ENCODE measurements around the gene GPHN. TPM values are rescaled to one million over a fixed set of nuclear protein-coding genes. Genes with fewer than 3 reads are reported as not detected.

Gene GPHN
- total and polyA plus RNA-seq, 2 of the 8 experiments (the other 6 are each of a cell fraction or from before 2014, with no cell fraction given) = 6.0 to 16.0 TPM

- H3K23ac ChIP-seq (ENCODE audit: insufficient read length) = no peak overlapping the region
Observed at GRCh38 chr14:67173719-67174118, 665.8 kb downstream of the GPHN start.

More at GRCh38 chr14:67173719-67174118, 665.8 kb downstream of the GPHN start:
- Histone ChIP-seq H2BK120ac (replicated peaks; ENCODE audit: low read depth, low read length) (no peak overlapping the region), H3K36me3 (ENCODE audit: control insufficient read depth in 2 of 4, insufficient read depth in 4 of 4, low read length in 3 of 4) (no peaks in the 10 kb centered on the region), H2AFZ (ENCODE audit: low read length) (no peak overlapping the region), H4K5ac (ENCODE audit: insufficient read length, low read depth, low read length) (no peak overlapping the region), H2AK5ac (ENCODE audit: low read depth, low read length) (no peak overlapping the region), H3K9ac (replicated peaks in 1 of 4; ENCODE audit: extremely low read depth in 1 of 4, low read depth in 3 of 4, low read length in 3 of 4) (no peak overlapping the region), H3K27me3 (replicated peaks in 1 of 4; ENCODE audit: control insufficient read depth in 3 of 4, extremely low read depth in 1 of 4, insufficient read depth in 3 of 4, low read length in 3 of 4) (no peaks in the 10 kb centered on the region), H3K79me2 (ENCODE audit: control insufficient read depth in 1 of 2, insufficient read depth in 2 of 2, low read length in 2 of 2) (no peaks in the 10 kb centered on the region), H3K14ac (ENCODE audit: insufficient read length) (no peak overlapping the region), H3K18ac (ENCODE audit: extremely low read depth, low read length) (no peak overlapping the region), H3K56ac (replicated peaks; ENCODE audit: insufficient read length, low read depth, low read length) (no peak overlapping the region), H3K4me3 (ENCODE audit: extremely low read depth in 1 of 4, insufficient read depth in 2 of 4, low read depth in 3 of 4, low read length in 4 of 4) (no peak overlapping the region), H2BK5ac (ENCODE audit: low read depth, low read length) (no peak overlapping the region), H4K20me1 (replicated peaks in 1 of 2; ENCODE audit: control insufficient read depth in 1 of 2, insufficient read depth in 2 of 2, low read length in 2 of 2) (no peaks in the 10 kb centered on the region), H2BK20ac (ENCODE audit: low read length) (no peak overlapping the region), H3K4ac (replicated peaks; ENCODE audit: insufficient read length, low read depth, low read length) (no peak overlapping the region), H3K27ac (ENCODE audit: low read depth, low read length) (no peak overlapping the region), H2BK12ac (ENCODE audit: low read depth, low read length) (no peak overlapping the region), H2BK15ac (ENCODE audit: low read length) (no peak overlapping the region), H4K8ac (ENCODE audit: extremely low read depth, insufficient read depth, low read length) (no peak overlapping the region), H3K79me1 (ENCODE audit: low read depth, low read length) (no peaks in the 10 kb centered on the region), H3K4me1 (replicated peaks in 1 of 4; ENCODE audit: control insufficient read depth in 3 of 4, insufficient read depth in 4 of 4, low read length in 3 of 4) (no peaks in the 10 kb centered on the region), H3K4me2 (ENCODE audit: insufficient read depth in 1 of 2, low read depth in 2 of 2, low read length in 2 of 2) (no peak overlapping the region), H3K9me3 (ENCODE audit: insufficient read depth in 2 of 2, low read depth in 1 of 2, low read length in 1 of 2) (0 out of 4 replicates have a peak, but pooled peaks cover 0 to under 1% of the 10 kb centered on the region in 2 experiments), H4K91ac (replicated peaks; ENCODE audit: insufficient read length, low read length) (no peak overlapping the region), H3K23me2 (ENCODE audit: low read depth, low read length) (no peaks in the 10 kb centered on the region)
- DNase-seq (ENCODE audit: low read depth in 1 of 2, low spot score in 2 of 2) (no peak), FAIRE-seq (no peak)
- CTCF ChIA-PET (ENCODE audit: partially characterized antibody) = interaction anchor here (0.7 kb wide), 2 partner anchors 98 to 190 kb away, joined by 3 read pairs; no protein-coding TSS in a partner anchor
- WGBS, 2 experiments (ENCODE audit: extremely low coverage in 1 of 2, insufficient coverage in 1 of 2, insufficient read length in 1 of 2, insufficient replicate concordance in 2 of 2, low coverage in 1 of 2, low lambda C conversion rate in 2 of 2, missing lambda C conversion rate in 1 of 2) = 90% methylated on average over 2 of the region's 2 CpGs; no CpG with 5 or more reads in 1 of the 2 experiments
- TF ChIP-seq EZH2 (IDR thresholded peaks at IDR 0.05; ENCODE audit: low read depth, low read length, severe bottlenecking) = no peak
- TF ChIP-seq POLR2A (IDR thresholded peaks at IDR 0.05; ENCODE audit: control extremely low read depth in 1 of 2, low read depth in 2 of 2, low read length in 2 of 2) = no peak
- TF ChIP-seq HDAC6 (IDR thresholded peaks at IDR 0.05; ENCODE audit: low read depth, low read length) = no peak
- no peak for TF ChIP-seq HDAC2 (IDR thresholded peaks at IDR 0.05; ENCODE audit: borderline replicate concordance in 1 of 2, low read depth in 2 of 2, low read length in 2 of 2)
- no peak for TF ChIP-seq E2F6 (IDR thresholded peaks at IDR 0.05)
- TF ChIP-seq SIRT6 (IDR thresholded peaks at IDR 0.05; ENCODE audit: low read length) = no peak
- no peak for TF ChIP-seq BACH1 (IDR thresholded peaks at IDR 0.05; ENCODE audit: low read length)
- no peak for TF ChIP-seq ZNF274 (IDR thresholded peaks at IDR 0.05; ENCODE audit: borderline replicate concordance, extremely low read depth, low read length)
- no peak for TF ChIP-seq SAP30 (IDR thresholded peaks at IDR 0.05; ENCODE audit: insufficient read depth, insufficient replicate concordance, low read length)
- TF ChIP-seq CBX8 (IDR thresholded peaks at IDR 0.05; ENCODE audit: borderline replicate concordance, low read depth, low read length) = no peak
- TF ChIP-seq SUZ12 (IDR thresholded peaks at IDR 0.05; ENCODE audit: low read length) = no peak
- POLR2A ChIA-PET (ENCODE audit: partially characterized antibody) = no interaction called here

Measured in H1 (cell line).